ENCODE results near the gene RPS18. TPM values are rescaled to one million over a fixed set of nuclear protein-coding genes. Genes with fewer than 3 reads are reported as not detected.

Gene RPS18
- total and polyA plus RNA-seq, 2 of the 13 experiments (the other 11 are each of a cell fraction or from before 2014, with no cell fraction given): 3,896 to 5,806 TPM

DNA sequence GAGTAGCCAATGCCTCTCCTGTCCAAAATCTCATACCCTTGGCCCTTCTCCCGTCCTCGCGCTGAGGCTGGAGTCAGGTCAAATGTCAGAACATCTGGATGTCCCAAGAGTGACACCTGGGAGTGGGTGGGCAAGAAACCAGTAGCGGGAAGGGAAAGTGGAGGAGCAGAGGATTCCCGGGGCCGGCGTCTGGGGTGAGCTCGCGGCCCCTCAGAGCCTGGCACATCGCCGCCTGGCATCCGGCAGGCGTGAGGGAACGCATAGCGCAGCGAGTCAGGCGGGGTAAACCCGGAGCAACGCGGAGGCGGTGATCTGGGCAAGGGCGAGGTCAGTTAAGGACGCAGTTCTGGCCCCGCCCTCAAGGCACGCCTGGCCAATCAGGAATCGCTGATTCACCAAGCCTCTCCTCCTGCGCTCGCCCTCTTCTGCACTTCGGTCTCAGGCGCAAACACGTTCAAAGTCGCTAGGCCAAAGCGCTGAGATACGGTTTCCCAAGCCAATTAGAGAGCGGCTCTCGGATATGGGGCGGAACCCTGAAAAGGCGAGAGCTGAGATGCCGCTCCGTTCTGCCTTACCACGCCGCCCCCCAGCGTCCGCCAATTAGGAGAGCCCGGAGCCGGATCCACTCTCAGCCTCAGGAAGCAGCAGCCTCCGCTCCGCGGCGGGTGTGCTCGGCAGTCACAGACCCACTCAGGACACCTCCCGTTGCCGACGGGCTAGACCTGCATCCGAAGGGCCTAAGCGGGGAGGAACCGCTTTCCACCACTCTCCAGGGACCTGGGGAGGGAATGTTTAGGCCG is 22.7 kb upstream of the RPS18 start (continued):
- TF ChIP-seq, protein P1, sequence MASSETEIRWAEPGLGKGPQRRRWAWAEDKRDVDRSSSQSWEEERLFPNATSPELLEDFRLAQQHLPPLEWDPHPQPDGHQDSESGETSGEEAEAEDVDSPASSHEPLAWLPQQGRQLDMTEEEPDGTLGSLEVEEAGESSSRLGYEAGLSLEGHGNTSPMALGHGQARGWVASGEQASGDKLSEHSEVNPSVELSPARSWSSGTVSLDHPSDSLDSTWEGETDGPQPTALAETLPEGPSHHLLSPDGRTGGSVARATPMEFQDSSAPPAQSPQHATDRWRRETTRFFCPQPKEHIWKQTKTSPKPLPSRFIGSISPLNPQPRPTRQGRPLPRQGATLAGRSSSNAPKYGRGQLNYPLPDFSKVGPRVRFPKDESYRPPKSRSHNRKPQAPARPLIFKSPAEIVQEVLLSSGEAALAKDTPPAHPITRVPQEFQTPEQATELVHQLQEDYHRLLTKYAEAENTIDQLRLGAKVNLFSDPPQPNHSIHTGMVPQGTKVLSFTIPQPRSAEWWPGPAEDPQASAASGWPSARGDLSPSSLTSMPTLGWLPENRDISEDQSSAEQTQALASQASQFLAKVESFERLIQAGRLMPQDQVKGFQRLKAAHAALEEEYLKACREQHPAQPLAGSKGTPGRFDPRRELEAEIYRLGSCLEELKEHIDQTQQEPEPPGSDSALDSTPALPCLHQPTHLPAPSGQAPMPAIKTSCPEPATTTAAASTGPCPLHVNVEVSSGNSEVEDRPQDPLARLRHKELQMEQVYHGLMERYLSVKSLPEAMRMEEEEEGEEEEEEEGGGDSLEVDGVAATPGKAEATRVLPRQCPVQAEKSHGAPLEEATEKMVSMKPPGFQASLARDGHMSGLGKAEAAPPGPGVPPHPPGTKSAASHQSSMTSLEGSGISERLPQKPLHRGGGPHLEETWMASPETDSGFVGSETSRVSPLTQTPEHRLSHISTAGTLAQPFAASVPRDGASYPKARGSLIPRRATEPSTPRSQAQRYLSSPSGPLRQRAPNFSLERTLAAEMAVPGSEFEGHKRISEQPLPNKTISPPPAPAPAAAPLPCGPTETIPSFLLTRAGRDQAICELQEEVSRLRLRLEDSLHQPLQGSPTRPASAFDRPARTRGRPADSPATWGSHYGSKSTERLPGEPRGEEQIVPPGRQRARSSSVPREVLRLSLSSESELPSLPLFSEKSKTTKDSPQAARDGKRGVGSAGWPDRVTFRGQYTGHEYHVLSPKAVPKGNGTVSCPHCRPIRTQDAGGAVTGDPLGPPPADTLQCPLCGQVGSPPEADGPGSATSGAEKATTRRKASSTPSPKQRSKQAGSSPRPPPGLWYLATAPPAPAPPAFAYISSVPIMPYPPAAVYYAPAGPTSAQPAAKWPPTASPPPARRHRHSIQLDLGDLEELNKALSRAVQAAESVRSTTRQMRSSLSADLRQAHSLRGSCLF (CRISPR knock-in tag; IDR thresholded peaks at IDR 0.05; ENCODE audit: borderline replicate concordance): 0 out of 2 replicates have a peak, but pooled peaks have one; percentile 62
- TF ChIP-seq NFKB2 (CRISPR knock-in tag; IDR thresholded peaks at IDR 0.05; ENCODE audit: borderline replicate concordance) (peak; percentile 55; the same call in 1 of the 2 replicates), ZNF121 (CRISPR knock-in tag; IDR thresholded peaks at IDR 0.05) (no peak), ZNF776 (CRISPR knock-in tag; IDR thresholded peaks at IDR 0.05) (peak; percentile 58; the same call in 1 of the 2 replicates), HDAC6 (IDR thresholded peaks at IDR 0.05; ENCODE audit: low read depth, low read length) (no peak), ATF1 (CRISPR knock-in tag; IDR thresholded peaks at IDR 0.05) (peak; percentile 67; the same call in 1 of the 2 replicates), GATAD2A (CRISPR knock-in tag; IDR thresholded peaks at IDR 0.05) (peak; percentile 7; the same call in 1 of the 2 replicates), ZFAT (CRISPR knock-in tag; conservative IDR thresholded peaks at IDR 0.05) (no peak), JDP2 (CRISPR knock-in tag; IDR thresholded peaks at IDR 0.05; ENCODE audit: borderline replicate concordance) (no peak), ZNF296 (CRISPR knock-in tag; conservative IDR thresholded peaks at IDR 0.05) (no peak), TCF12 (IDR thresholded peaks at IDR 0.05) (no peak), TCF12 (CRISPR knock-in tag; IDR thresholded peaks at IDR 0.05) (peak; percentile 54; the same call in 1 of the 2 replicates), TP53 (CRISPR knock-in tag; conservative IDR thresholded peaks at IDR 0.05) (0 out of 2 replicates have a peak, but pooled peaks have one; percentile 64), GABPB1 (CRISPR knock-in tag; IDR thresholded peaks at IDR 0.05) (peak; percentile 88), ONECUT2 (CRISPR knock-in tag; IDR thresholded peaks at IDR 0.05) (no peak), SIN3A (IDR thresholded peaks at IDR 0.05; ENCODE audit: borderline replicate concordance, low read depth, low read length) (peak; percentile 61; the same call in 1 of the 2 replicates), PHF21A (CRISPR knock-in tag; IDR thresholded peaks at IDR 0.05) (peak; percentile 87), ZNF180 (CRISPR knock-in tag; IDR thresholded peaks at IDR 0.05; ENCODE audit: borderline replicate concordance, low read depth) (no peak), ZNF7 (CRISPR knock-in tag; IDR thresholded peaks at IDR 0.05) (peak; percentile 25; the same call in 1 of the 2 replicates), CREB1 (IDR thresholded peaks at IDR 0.05) (peak; percentile 74), CREB1 (CRISPR knock-in tag; IDR thresholded peaks at IDR 0.05) (peak; percentile 67), ZNF550 (CRISPR knock-in tag; IDR thresholded peaks at IDR 0.05; ENCODE audit: borderline replicate concordance) (no peak; the same call in none of the 2 replicates), RFX3 (CRISPR knock-in tag; IDR thresholded peaks at IDR 0.05) (no peak), ZNF335 (CRISPR knock-in tag; IDR thresholded peaks at IDR 0.05) (no peak; the same call in 1 of the 2 replicates), AKAP8 (CRISPR knock-in tag; IDR thresholded peaks at IDR 0.05) (no peak; the same call in none of the 2 replicates)
- TF ChIP-seq, protein P2, sequence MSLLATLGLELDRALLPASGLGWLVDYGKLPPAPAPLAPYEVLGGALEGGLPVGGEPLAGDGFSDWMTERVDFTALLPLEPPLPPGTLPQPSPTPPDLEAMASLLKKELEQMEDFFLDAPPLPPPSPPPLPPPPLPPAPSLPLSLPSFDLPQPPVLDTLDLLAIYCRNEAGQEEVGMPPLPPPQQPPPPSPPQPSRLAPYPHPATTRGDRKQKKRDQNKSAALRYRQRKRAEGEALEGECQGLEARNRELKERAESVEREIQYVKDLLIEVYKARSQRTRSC (CRISPR knock-in tag; IDR thresholded peaks at IDR 0.05; ENCODE audit: low read depth): 0 out of 2 replicates have a peak, but pooled peaks have one; percentile 22

Data from HepG2 (cell line).